Cardiac fibroblast (primary cell): ENCODE measurements around the gene LRBA.

Experiments
- DNase-seq, 2 donors: peaks; one replicate each; pipeline versions ENCODE4 v3.0.0 to v3.0.0-alpha.2; 2010; ENCODE audit warnings: low read depth in 2 of 2
- H3K4me3 ChIP-seq, 2 donors: replicated peaks in 1 of 2; 1 replicate in 1 of 2; 2 replicates in 1 of 2; pipeline ENCODE4 v1.5.1; 2011; ENCODE audit warnings: low read depth in 2 of 2, low read length in 2 of 2, mild to moderate bottlenecking in 2 of 2, moderate library complexity in 1 of 2
- CTCF ChIP-seq: IDR thresholded peaks from one replicate; pipeline ENCODE4 v1.5.1; 2011; ENCODE audit warnings: low read depth, mild to moderate bottlenecking, low read length, inconsistent platforms

Gene LRBA

GRCh38 chr4:150805183-150806025 lies 209.7 kb downstream of the LRBA start:
- TF ChIP-seq CTCF = no peak
- DNase-seq = no peak
- no peak overlapping the region for H3K4me3 ChIP-seq

DNA sequence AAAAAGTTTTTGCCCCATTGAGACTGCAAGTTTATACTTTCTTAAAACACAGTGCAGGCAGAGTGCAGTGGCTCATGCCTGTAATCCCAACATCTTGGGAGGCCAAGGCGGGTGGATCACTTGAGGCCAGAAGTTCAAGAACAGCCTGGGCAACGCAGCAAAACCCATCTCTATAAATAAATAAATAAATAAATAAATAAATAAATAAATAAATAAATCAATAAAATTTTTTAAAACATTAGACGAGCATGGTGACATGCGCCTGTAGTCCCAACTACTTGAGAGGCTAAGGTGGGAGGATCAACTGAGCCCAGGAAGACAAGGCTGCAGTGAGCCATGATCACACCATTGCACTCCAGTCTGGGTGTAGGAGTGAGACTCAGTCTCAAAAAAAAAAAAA lies 213.3 kb downstream of the LRBA start:
- DNase-seq = no peak
- no peak overlapping the region for H3K4me3 ChIP-seq
- TF ChIP-seq CTCF = no peak

GRCh38 chr4:150799207-150799606 lies 215.9 kb downstream of the LRBA start:
- no peak overlapping the region for H3K4me3 ChIP-seq
- peak in 1 of 2 donors; percentile 24 for DNase-seq
- peak; percentile 13 for TF ChIP-seq CTCF

DNA sequence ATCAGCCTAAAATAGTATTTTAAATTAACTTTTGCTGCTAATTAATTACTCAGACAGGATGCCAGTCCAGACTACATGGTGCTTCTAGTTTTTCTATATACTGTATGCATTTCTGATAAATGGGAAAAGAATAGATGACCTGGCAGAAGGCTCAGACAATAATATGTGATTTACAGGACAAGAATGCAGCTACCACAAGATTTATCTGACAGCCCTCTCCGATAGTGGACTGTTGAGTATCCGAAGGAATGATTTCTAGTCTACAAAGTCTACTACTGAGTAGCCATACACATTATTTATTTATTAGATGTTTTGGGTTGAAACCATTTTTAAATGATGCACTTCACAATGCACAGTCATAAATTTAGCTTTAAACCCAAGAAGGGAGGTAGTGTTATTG lies 220.4 kb downstream of the LRBA start:
- DNase-seq = peak in 1 of 2 donors; percentile 22

DNA sequence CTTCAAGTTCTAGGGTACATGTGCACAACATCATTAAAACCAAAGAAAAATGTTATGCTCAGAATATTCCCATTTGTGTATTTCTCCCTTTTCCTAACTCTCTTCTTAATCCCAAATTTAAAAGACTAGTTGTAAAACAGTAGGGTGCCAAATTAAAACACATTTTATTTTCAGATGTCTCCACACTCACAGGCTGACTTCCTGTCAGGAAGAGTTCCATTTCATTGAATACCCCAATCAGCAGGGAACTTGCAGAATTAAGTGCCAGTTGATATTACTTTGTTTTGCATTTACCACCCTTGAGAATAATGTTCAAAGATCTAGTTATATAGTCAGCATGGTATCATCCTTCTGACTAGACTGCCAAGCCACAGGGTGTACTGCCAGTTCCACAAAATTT lies 225.2 kb downstream of the LRBA start:
- no peak overlapping the region for H3K4me3 ChIP-seq
- no peak for TF ChIP-seq CTCF
- DNase-seq = no peak

More for the DNA sequence above, 220.4 kb downstream of the LRBA start:
- no peak for TF ChIP-seq CTCF
- no peak overlapping the region for H3K4me3 ChIP-seq

- DNase-seq = no peak
- no peak for TF ChIP-seq CTCF
- no peak overlapping the region for H3K4me3 ChIP-seq
These were observed 230.1 kb downstream of the LRBA start for GRCh38 chr4:150784939-150785338.
